Measurements from ENCODE around the gene DLG1.
A peak's percentile ranks its signal among the peaks of the same experiment; 100 is the strongest.

The DLG1 gene

GRCh38 chr3:197007296-197007940 is 291.0 kb downstream of the DLG1 start:
- H3K4me3 ChIP-seq (ENCODE audit: low read length): no peak overlapping the region
- TF ChIP-seq CTCF (IDR thresholded peaks at IDR 0.05; ENCODE audit: insufficient read depth, low read depth, low read length, missing control alignments): no peak
- DNase-seq (ENCODE audit: low read depth): peak; percentile 25

GRCh38 chr3:197006860-197007259 is 291.6 kb downstream of the DLG1 start:
- TF ChIP-seq CTCF (IDR thresholded peaks at IDR 0.05; ENCODE audit: insufficient read depth, low read depth, low read length, missing control alignments): no peak
- no peak for DNase-seq (ENCODE audit: low read depth)
- no peak overlapping the region for H3K4me3 ChIP-seq (ENCODE audit: low read length)

- TF ChIP-seq CTCF (IDR thresholded peaks at IDR 0.05; ENCODE audit: insufficient read depth, low read depth, low read length, missing control alignments): no peak
- H3K4me3 ChIP-seq (ENCODE audit: low read length): no peak overlapping the region
- no peak for DNase-seq (ENCODE audit: low read depth)
Measured at GRCh38 chr3:197006446-197006845, 292.0 kb downstream of the DLG1 start.

GRCh38 chr3:197003461-197004385 is 294.7 kb downstream of the DLG1 start:
- peak; percentile 38 for DNase-seq (ENCODE audit: low read depth)
- peak overlapping the region; percentile 59 for H3K4me3 ChIP-seq (ENCODE audit: low read length)
- TF ChIP-seq CTCF (IDR thresholded peaks at IDR 0.05; ENCODE audit: insufficient read depth, low read depth, low read length, missing control alignments): no peak

- TF ChIP-seq CTCF (IDR thresholded peaks at IDR 0.05; ENCODE audit: insufficient read depth, low read depth, low read length, missing control alignments): peak; percentile 23
- peak; percentile 91 for DNase-seq (ENCODE audit: low read depth)
- peak overlapping the region; percentile 59 for H3K4me3 ChIP-seq (ENCODE audit: low read length)
Measured at GRCh38 chr3:197002701-197003454, 295.5 kb downstream of the DLG1 start.

GRCh38 chr3:197001972-197002700 is 296.3 kb downstream of the DLG1 start:
- DNase-seq (ENCODE audit: low read depth): peak; percentile 22
- peak overlapping the region; percentile 24 for H3K4me3 ChIP-seq (ENCODE audit: low read length)
- TF ChIP-seq CTCF (IDR thresholded peaks at IDR 0.05; ENCODE audit: insufficient read depth, low read depth, low read length, missing control alignments): no peak

All from epithelial cell of esophagus (primary cell).